GM21367 (cell line): Measurements from ENCODE around the gene ZRANB2.

ENCODE experiments used
- ATAC-seq: cut with Tn5 transposase; IDR thresholded peaks from one replicate; pipeline ENCODE4 v1.9.1; 2021; ENCODE audit not compliant: unreplicated experiment

ZRANB2 gene

DNA sequence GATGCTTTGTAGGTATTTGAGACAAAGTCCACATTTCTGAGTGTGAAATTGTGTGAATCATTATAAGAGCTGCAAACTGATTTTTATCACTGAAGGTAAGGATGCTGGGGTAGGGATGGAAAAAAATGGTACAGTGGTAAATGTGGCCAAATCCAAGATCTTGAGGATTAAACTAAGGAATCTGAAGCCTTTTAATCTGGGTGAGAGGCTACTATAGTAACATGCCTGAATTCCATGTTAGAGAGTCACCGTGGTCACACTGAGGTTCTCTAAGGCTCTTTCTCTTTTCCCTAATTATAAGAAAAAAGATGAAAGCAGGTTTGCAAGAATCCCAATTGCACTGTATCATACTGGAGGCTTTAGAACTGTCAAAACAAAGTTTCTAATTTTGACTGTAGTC is 50.8 kb downstream of the ZRANB2 start:
- ATAC-seq: no peak

DNA sequence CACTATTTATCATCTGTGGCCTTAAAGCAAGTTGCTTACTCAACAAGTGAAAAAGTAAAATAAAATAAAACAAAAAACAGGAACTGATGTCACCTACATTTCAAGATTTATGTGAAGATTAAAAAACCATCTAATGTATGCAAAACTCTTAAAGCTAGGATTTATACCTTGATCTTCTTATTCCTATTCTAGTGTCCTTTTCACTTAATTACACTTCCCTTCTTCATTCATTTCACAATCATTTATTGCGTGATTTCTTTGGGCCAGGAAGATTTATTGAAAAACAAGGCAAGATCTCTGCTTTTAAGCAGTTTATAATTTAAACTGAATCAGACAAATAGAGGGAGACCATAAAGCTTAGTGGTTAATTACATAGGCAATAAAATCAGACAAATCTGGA is 51.9 kb downstream of the ZRANB2 start:
- no peak for ATAC-seq

DNA sequence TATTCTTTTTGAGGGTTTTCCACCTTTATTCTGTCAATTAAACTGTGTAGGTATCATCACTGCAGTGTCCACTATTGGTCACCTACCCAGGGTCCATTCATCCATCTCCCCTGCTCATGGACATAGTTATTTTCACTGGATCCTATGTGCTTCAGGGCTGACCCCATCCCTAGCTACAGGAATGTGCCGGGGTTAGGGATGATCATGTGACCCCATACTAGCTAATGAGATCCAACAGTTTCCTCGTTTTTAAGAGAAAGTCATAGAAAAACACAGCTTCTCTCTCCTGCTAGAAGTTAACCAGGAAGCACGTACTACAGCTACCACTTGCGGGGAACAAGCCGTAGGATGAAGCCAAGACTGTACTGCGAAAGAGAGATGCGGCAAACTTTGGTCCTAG is 52.8 kb downstream of the ZRANB2 start:
- no peak for ATAC-seq

DNA sequence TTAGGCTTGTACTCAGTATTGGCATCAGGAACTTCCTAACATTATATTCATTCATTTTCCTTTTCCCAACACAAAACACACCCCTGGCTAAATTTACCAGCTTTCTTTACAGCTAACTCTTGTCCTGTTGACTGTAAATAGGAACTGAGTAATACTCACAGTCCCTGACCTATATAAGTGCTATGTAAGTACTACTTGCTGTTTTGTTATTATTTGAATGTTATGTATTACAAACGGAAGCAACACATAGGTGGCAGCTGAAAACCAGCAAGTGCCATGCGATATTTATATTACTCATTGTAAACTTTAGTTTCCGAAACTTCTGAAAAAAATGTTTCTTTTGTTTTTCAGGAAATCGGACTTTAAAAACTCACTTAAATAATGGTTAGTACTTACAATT is 54.7 kb downstream of the ZRANB2 start:
- no peak for ATAC-seq

DNA sequence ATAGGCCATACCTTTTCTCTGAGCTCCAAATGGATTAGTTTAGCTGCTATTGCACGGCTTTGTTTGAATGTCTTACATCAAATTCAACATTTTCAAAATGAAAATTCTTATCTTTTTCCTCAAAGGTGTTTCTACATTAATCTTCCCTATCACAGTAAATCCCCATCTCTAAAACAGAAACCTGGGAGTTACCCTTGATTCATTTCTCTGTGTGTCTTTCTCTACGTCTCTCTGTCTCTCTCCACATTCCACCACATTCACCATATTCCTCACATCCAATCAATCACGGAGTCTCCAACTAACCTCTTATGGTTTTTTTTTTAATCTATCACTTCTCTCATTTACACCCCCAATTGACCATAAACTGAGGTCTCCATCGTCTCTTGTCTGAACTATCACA is 57.3 kb downstream of the ZRANB2 start:
- no peak for ATAC-seq

DNA sequence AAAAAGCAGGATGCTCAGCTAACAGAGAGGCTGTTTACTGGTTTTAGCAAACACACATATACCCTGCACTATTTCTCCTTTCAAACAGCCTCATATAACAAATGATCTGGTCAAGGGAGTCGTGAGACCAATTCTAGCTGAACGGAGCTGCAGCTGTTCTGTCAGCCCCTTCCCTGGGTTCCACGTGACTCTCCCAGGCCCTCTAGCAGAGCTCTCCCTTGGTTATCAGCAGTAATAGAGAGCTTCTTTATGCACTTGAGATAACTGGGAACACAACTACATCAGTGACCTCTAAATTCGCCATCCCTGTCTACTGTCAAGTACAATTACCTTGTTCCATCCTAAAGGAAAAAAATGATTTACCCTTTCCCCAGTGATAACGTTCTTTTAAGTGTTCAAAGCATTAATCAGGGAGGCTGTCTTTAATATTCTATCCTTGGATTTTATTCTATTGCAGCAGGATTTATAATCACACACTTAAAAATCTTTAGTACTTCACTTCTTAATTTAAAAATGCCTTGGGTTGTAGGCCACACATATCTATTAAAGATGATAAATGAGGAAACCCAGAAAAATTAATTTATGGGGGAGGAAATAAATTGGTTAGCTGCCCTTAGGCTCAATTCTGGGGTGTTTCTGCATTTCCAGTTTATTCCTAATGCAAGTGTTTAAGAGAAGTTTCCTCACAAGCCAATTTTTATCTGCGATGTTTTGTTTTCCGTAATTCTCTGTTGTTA is 61.4 kb downstream of the ZRANB2 start:
- no peak for ATAC-seq

DNA sequence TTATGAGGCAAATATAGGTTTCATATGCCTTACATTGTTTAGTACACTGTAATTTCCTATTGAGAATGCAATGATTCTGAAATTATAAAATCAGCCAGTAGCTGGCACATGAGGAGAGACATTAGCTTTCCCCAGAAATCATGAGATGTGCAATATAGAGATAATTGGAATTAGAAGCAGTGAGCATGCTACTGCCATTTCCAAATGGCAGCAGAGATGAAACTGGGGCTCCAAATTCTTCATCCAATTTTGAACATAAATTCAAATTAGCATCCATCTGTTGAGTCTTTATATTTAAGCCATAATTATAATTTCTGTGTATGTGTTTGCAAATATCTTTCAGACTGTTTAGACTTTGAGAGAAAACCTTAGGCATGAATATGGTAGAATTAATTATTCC is 62.0 kb downstream of the ZRANB2 start:
- no peak for ATAC-seq

DNA sequence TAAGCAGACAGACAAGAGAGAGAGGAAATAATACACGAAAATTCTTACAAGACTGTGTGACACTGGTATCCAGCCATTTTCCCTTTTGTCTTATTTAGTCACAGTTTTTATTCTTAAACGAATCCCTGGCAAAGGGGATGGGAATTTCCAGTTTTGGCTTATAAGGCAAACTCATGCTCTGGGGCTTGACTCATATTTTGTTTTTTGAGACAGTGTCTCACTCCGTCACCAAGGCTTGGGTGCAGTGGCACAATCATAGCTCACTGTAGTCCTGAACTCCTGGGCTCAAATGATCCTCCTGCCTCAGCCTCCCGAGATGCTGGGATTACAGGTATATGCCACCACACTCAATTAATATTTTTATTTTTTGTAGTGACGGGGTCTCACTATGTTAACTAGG is 65.1 kb downstream of the ZRANB2 start:
- ATAC-seq: no peak

DNA sequence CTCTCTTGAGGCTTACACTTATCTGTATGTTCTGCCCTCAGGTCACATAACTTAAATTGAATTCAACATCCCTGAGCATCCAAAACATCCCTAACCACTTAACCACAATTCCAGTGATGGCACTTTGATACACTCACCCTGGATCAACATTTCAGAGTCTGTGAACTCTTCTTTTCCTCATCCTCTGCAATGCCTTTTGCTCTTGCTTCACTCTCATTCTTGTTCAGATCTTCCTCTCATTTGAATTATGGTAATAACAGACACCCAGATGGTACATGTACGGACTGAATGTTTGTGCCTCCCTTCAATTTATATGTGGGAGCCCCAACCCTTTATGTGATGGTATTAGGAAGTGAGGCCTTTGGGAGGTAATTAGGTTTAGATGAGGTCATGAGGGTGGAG is 66.7 kb downstream of the ZRANB2 start:
- ATAC-seq: no peak
